Endodermal cell (in vitro differentiated cells): ENCODE data around the gene NKD1. TPM values are rescaled to one million over a fixed set of nuclear protein-coding genes. Genes with fewer than 3 reads are reported as not detected.

Experiments used
- DNase-seq: peaks from one replicate; pipeline ENCODE4 v3.0.0-alpha.2; 2017
- H3K27ac ChIP-seq: 2 replicates; pipeline ENCODE4 v1.5.1; 2013; ENCODE audit warnings: mild to moderate bottlenecking, low read depth, low read length, moderate library complexity
- H3K27me3 ChIP-seq: 2 replicates; pipeline ENCODE4 v1.6.1; 2013; ENCODE audit warnings: mild to moderate bottlenecking, low read length, moderate library complexity; ENCODE audit not compliant: insufficient read depth, control insufficient read depth, poor library complexity, severe bottlenecking
- H3K36me3 ChIP-seq: 2 replicates; pipeline ENCODE4 v1.7.0; 2013; ENCODE audit warnings: mild to moderate bottlenecking, low read length, moderate library complexity; ENCODE audit not compliant: control insufficient read depth, insufficient read depth
- H3K4me1 ChIP-seq: one replicate; pipeline ENCODE4 v1.7.0; 2013; ENCODE audit warnings: low read length; ENCODE audit not compliant: control insufficient read depth, insufficient read depth
- H3K4me3 ChIP-seq: 2 replicates; pipeline ENCODE4 v1.5.1; 2013; ENCODE audit warnings: mild to moderate bottlenecking, low read length, moderate library complexity
- H3K9ac ChIP-seq: 2 replicates; pipeline ENCODE4 v1.6.1; 2013; ENCODE audit warnings: mild to moderate bottlenecking, low read length, moderate library complexity; ENCODE audit not compliant: poor library complexity, severe bottlenecking; ENCODE audit errors: extremely low read depth
- H3K9me3 ChIP-seq: 2 replicates; pipeline ENCODE4 v1.6.1; 2013; ENCODE audit warnings: mild to moderate bottlenecking, low read length, moderate library complexity; ENCODE audit not compliant: control insufficient read depth
- H3K27ac Mint-ChIP-seq: 2 replicates; pipeline ENCODE4 v1.8.0; 2020; ENCODE audit warnings: mixed read lengths
- H3K27me3 Mint-ChIP-seq: 2 replicates; pipeline ENCODE4 v1.8.0; 2021; ENCODE audit warnings: mild to moderate bottlenecking, mixed read lengths; ENCODE audit not compliant: insufficient read depth
- H3K36me3 Mint-ChIP-seq: 2 replicates; pipeline ENCODE4 v1.8.0; 2020; ENCODE audit warnings: low read depth, mixed read lengths
- H3K4me1 Mint-ChIP-seq: 2 replicates; pipeline ENCODE4 v1.8.0; 2020; ENCODE audit warnings: mixed read lengths
- H3K4me3 Mint-ChIP-seq: 2 replicates; pipeline ENCODE4 v1.8.0; 2020; ENCODE audit warnings: mild to moderate bottlenecking, moderate library complexity, mixed read lengths
- H3K9me3 Mint-ChIP-seq: 2 replicates; pipeline ENCODE4 v1.8.0; 2020; ENCODE audit warnings: mild to moderate bottlenecking, mixed read lengths
- CTCF ChIP-seq: fragments of 200-600 bp; sonication (generic); conservative IDR thresholded peaks from 2 replicates; pipeline ENCODE4 v1.5.0; 2021; ENCODE audit warnings: antibody characterized with exemption, mild to moderate bottlenecking
- WGBS, 2 experiments: methylation state at CpG; one replicate each; pipeline versions ENCODE4 v1.1.5 to v1.1.7; 2013; ENCODE audit warnings: missing lambda C conversion rate in 2 of 2, mixed read lengths in 1 of 2; ENCODE audit not compliant: insufficient coverage in 1 of 2, insufficient read length in 1 of 2; 5-methylcytosine and 5-hydroxymethylcytosine counted together
- total RNA-seq, 2 donors: library from RNA; stranded (reverse); fragmentation: NEBNext Ultra II Directional in 1 of 2; extraction: Animal tissue kit (Norgen Biotek cat#: 25700) in 1 of 2; gene quantifications; 2 replicates in 1 of 2; 3 replicates in 1 of 2; pipeline ENCODE4 v1.2.1, GENCODE V29; 2021

NKD1 gene
- total RNA-seq, 2 donors from 2014 or later, result 7.0 to 9.5 TPM

DNA sequence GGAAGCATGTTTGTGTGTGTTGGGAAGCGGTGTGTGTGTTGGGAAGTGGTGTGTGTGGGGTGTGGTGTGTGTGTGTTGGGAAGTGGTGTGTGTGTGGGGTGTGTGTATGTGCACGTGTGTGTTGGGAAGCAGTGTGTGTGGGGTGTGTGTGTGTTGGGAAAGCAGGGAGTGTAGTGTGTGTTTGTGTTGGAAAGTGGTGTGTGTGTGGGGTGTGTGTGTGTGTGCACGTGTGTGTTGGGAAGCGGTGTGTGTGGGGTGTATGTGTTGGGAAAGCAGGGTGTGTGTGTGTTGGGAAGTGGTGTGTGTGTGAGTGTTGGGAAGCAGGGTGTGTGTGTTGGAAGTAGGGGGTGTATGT is 144.4 kb downstream of the NKD1 start:
- no peak for TF ChIP-seq CTCF
- DNase-seq, result no peak
- Histone ChIP-seq H3K9ac (no peak overlapping the region), H3K4me1 (no peaks in the 10 kb centered on the region), H3K9me3 (no peaks in the 10 kb centered on the region), H3K27ac (no peak overlapping the region), H3K4me3 (no peak overlapping the region), H3K36me3 (no peaks in the 10 kb centered on the region), H3K27me3 (peaks cover 39% of the 10 kb centered on the region)
- no peaks in the 10 kb centered on the region for H3K9me3 Mint-ChIP-seq
- WGBS, 2 experiments, result 93% methylated on average over 4 of the region's 4 CpGs; no CpG with 5 or more reads in 1 of the 2 experiments
- peaks cover 31% of the 10 kb centered on the region for H3K27me3 Mint-ChIP-seq
- H3K4me1 Mint-ChIP-seq, result peaks cover 3% of the 10 kb centered on the region
- H3K27ac Mint-ChIP-seq, result no peak overlapping the region
- H3K4me3 Mint-ChIP-seq, result peak overlapping the region; percentile 29
- no peaks in the 10 kb centered on the region for H3K36me3 Mint-ChIP-seq

DNA sequence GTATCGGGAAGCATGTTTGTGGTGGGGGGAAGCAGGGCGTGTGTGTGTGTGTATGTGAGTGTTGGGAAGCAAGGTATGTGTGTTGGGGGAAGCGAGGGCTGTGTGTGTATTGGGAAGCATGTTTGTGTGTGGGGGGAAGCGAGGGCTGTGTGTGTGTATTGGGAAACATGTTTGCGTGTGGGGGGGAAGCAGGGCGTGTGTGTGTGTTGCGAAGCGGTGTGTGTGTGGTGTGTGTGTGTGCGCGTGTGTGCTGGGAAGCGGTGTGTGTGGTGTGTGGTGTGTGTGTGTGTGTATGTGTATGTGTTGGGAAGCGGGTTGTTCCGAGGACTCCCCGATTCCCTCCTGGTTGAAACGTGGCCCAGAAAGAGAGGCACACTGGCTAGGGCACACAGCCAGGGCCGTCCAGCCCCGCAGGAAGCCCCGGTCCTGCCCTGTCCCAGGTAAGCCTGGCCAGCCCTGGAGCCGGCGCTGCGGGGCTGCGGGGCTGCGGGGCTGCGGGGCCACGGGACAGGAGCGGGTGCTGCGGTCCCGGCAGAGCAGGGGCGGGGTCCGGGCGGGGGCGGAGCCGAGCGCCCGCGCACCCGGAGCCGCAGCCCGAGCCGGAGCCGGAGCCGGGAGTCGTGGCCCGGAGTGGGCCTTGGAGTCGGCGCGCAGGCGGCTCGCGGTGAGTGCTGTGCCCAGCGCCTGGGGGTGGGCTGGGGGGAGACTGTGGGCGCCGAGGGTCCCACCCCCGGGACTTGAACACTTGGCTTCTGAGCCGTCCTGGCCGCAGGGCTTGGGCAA is 145.0 kb downstream of the NKD1 start, which contains the start of gene NOD2:
TSS of gene NOD2 (plus strand) at position 608 of the 783 bp plus-strand sequence. CDS start 5,890 bp downstream, outside the sequence.
- Histone ChIP-seq H3K9ac (no peak within 1 kb of the TSS), H3K27ac (no peak within 1 kb of the TSS), H3K27me3 (peaks cover 39% of the 10 kb centered on the region), H3K4me1 (no peaks in the 10 kb centered on the region), H3K9me3 (no peaks in the 10 kb centered on the region), H3K36me3 (no peaks in the 10 kb centered on the region), H3K4me3 (peak within 1 kb of the TSS; percentile 69)
- no peaks in the 10 kb centered on the region for H3K9me3 Mint-ChIP-seq
- no peak for TF ChIP-seq CTCF
- no peak within 1 kb of the TSS for H3K27ac Mint-ChIP-seq
- peaks cover 6% of the 10 kb centered on the region for H3K4me1 Mint-ChIP-seq
- H3K4me3 Mint-ChIP-seq, result peak within 1 kb of the TSS; percentile 46
- H3K36me3 Mint-ChIP-seq, result no peaks in the 10 kb centered on the region
- H3K27me3 Mint-ChIP-seq, result peaks cover 31% of the 10 kb centered on the region
- 22 to 31% methylated on average over 22 to 56 of the region's 56 CpGs for WGBS, 2 experiments
- DNase-seq, result peak; percentile 72

- no peak for TF ChIP-seq CTCF
- peaks cover 6% of the 10 kb centered on the region for H3K4me1 Mint-ChIP-seq
- no peaks in the 10 kb centered on the region for H3K9me3 Mint-ChIP-seq
- Histone ChIP-seq H3K4me3 (no peak overlapping the region), H3K27me3 (peaks cover 39% of the 10 kb centered on the region), H3K9me3 (no peaks in the 10 kb centered on the region), H3K4me1 (no peaks in the 10 kb centered on the region), H3K27ac (no peak overlapping the region), H3K9ac (no peak overlapping the region), H3K36me3 (no peaks in the 10 kb centered on the region)
- WGBS, 2 experiments, result 95 to 100% methylated on average over 2 of the region's 2 CpGs
- peak; percentile 21 for DNase-seq
- H3K4me3 Mint-ChIP-seq, result peak overlapping the region; percentile 46
- peaks cover 31% of the 10 kb centered on the region for H3K27me3 Mint-ChIP-seq
- no peaks in the 10 kb centered on the region for H3K36me3 Mint-ChIP-seq
- H3K27ac Mint-ChIP-seq, result no peak overlapping the region
Observed at GRCh38 chr16:50694206-50694605, 146.0 kb downstream of the NKD1 start.
